ENCODE results near the gene PCYT2. TPM values are rescaled to one million over a fixed set of nuclear protein-coding genes. Genes with fewer than 3 reads are reported as not detected.

The PCYT2 gene
- total RNA-seq, 4 donors from 2014 or later, result 36.0 to 64.9 (median 46.6) TPM

GRCh38 chr17:81948635-81949378 lies 37.6 kb upstream of the PCYT2 start:
- no peak for TF ChIP-seq POLR2A (IDR thresholded peaks at IDR 0.05)
- TF ChIP-seq EP300 (IDR thresholded peaks at IDR 0.05), result no peak
- no peak for TF ChIP-seq CTCF (IDR thresholded peaks at IDR 0.05)
- H3K27ac ChIP-seq, result no peak overlapping the region
- H3K9me3 ChIP-seq, result no peaks in the 10 kb centered on the region
- no peaks in the 10 kb centered on the region for H3K4me1 ChIP-seq
- DNase-seq (ENCODE audit: low spot score in 2 of 2), result no peak
- H3K27me3 ChIP-seq, result peaks cover 0 to 35% of the 10 kb centered on the region in 2 donors
- WGBS, 2 donors, result 79 to 84% methylated on average over 16 to 17 of the region's 17 CpGs
- no peak overlapping the region for H3K4me3 ChIP-seq
- no peaks in the 10 kb centered on the region for H3K36me3 ChIP-seq

- Histone ChIP-seq H3K27me3 (peaks cover 0 to 37% of the 10 kb centered on the region in 2 donors), H3K4me3 (no peak within 1 kb of the TSS), H3K9me3 (no peaks in the 10 kb centered on the region), H3K27ac (no peak within 1 kb of the TSS), H3K36me3 (no peaks in the 10 kb centered on the region), H3K4me1 (no peaks in the 10 kb centered on the region)
- 84 to 86% methylated on average over 13 of the region's 13 CpGs for WGBS, 2 donors
- no peak for DNase-seq (ENCODE audit: low spot score in 2 of 2)
- TF ChIP-seq EP300 (IDR thresholded peaks at IDR 0.05) (no peak), POLR2A (IDR thresholded peaks at IDR 0.05) (no peak), CTCF (IDR thresholded peaks at IDR 0.05) (no peak)
These were observed 36.0 kb upstream of the PCYT2 start, which contains the start of gene MYADML2 for GRCh38 chr17:81947189-81947588. Gene MYADML2 (minus strand): TSS chr17:81947233. CDS start chr17:81941741, 5,492 bp downstream.

GRCh38 chr17:81944858-81945257 lies 33.7 kb upstream of the PCYT2 start:
- Histone ChIP-seq H3K36me3 (no peaks in the 10 kb centered on the region), H3K27me3 (peaks cover 0 to 49% of the 10 kb centered on the region in 2 donors), H3K4me1 (peaks cover 0 to 12% (median 0%) of the 10 kb centered on the region in 4 donors), H3K27ac (no peak overlapping the region), H3K9me3 (no peaks in the 10 kb centered on the region), H3K4me3 (no peak overlapping the region)
- 91 to 92% methylated on average over 9 of the region's 9 CpGs for WGBS, 2 donors
- TF ChIP-seq CTCF (IDR thresholded peaks at IDR 0.05) (no peak), EP300 (IDR thresholded peaks at IDR 0.05) (no peak), POLR2A (IDR thresholded peaks at IDR 0.05) (no peak)
- no peak for DNase-seq (ENCODE audit: low spot score in 2 of 2)

GRCh38 chr17:81942167-81942553 lies 31.0 kb upstream of the PCYT2 start:
- WGBS, 2 donors, result 39 to 48% methylated on average over 11 of the region's 12 CpGs
- H3K9me3 ChIP-seq, result no peaks in the 10 kb centered on the region
- H3K4me3 ChIP-seq, result no peak overlapping the region
- no peak overlapping the region for H3K27ac ChIP-seq
- H3K36me3 ChIP-seq, result no peaks in the 10 kb centered on the region
- peaks cover 0 to 57% of the 10 kb centered on the region in 2 donors for H3K27me3 ChIP-seq
- H3K4me1 ChIP-seq, result peaks cover 0 to 30% (median 0%) of the 10 kb centered on the region in 4 donors
- TF ChIP-seq POLR2A (IDR thresholded peaks at IDR 0.05), result no peak
- no peak for DNase-seq (ENCODE audit: low spot score in 2 of 2)

GRCh38 chr17:81941484-81942166 lies 30.4 kb upstream of the PCYT2 start:
- no peak for DNase-seq (ENCODE audit: low spot score in 2 of 2)
- Histone ChIP-seq H3K27me3 (peaks cover 0 to 61% of the 10 kb centered on the region in 2 donors), H3K36me3 (no peaks in the 10 kb centered on the region), H3K4me3 (no peak overlapping the region), H3K9me3 (no peaks in the 10 kb centered on the region), H3K27ac (no peak overlapping the region), H3K4me1 (peaks cover 0 to 35% (median 4%) of the 10 kb centered on the region in 4 donors)
- WGBS, 2 donors, result 9 to 59% methylated on average over 14 to 23 of the region's 30 CpGs
- TF ChIP-seq CTCF (IDR thresholded peaks at IDR 0.05) (no peak), EP300 (IDR thresholded peaks at IDR 0.05) (no peak), POLR2A (IDR thresholded peaks at IDR 0.05) (no peak)
